H1 (cell line): ENCODE results near the gene ZNF512B. TPM values are rescaled to one million over a fixed set of nuclear protein-coding genes. Genes with fewer than 3 reads are reported as not detected.

ENCODE experiments used
- CTCF ChIA-PET: fragments of 300-600 bp; sonication (Branson Sonifier 250); formaldehyde crosslinking; loops from one replicate; lab custom pipeline; 2021; ENCODE audit not compliant: partially characterized antibody; lab: Charles Lee
- POLR2A ChIA-PET: fragments of 300-600 bp; sonication (Branson Sonifier 250); formaldehyde crosslinking; loops from one replicate; lab custom pipeline; 2021; ENCODE audit warnings: inconsistent platforms; ENCODE audit not compliant: partially characterized antibody; lab: Charles Lee
- DNase-seq, 2 experiments: peaks; one replicate each; pipeline versions ENCODE4 v3.0.0 to v3.0.0-alpha.2; 2010 to 2022; ENCODE audit warnings: low spot score in 2 of 2, low read depth in 1 of 2, mixed read lengths in 1 of 2
- FAIRE-seq: peaks from 2 replicates; lab custom pipeline; 2011; peaks lifted over from hg19 to GRCh38; lab: Jason Lieb, UNC
- H2AFZ ChIP-seq: 2 replicates; pipeline ENCODE4 v1.8.1; 2012; ENCODE audit warnings: low read length, inconsistent platforms
- H2AK5ac ChIP-seq: 2 replicates; pipeline ENCODE4 v1.6.1; 2013; ENCODE audit warnings: low read depth, low read length
- H2BK120ac ChIP-seq: replicated peaks from 2 replicates; pipeline ENCODE3; 2013; ENCODE audit warnings: low read depth, low read length, inconsistent platforms
- H2BK12ac ChIP-seq: 2 replicates; pipeline ENCODE4 v1.6.1; 2013; ENCODE audit warnings: low read depth, low read length
- H2BK15ac ChIP-seq: 2 replicates; pipeline ENCODE4 v1.6.1; 2013; ENCODE audit warnings: low read length
- H2BK20ac ChIP-seq: 2 replicates; pipeline ENCODE4 v1.6.1; 2013; ENCODE audit warnings: low read length
- H2BK5ac ChIP-seq: 2 replicates; pipeline ENCODE4 v1.6.1; 2013; ENCODE audit warnings: low read depth, low read length
- H3K14ac ChIP-seq: 2 replicates; pipeline ENCODE4 v1.6.1; 2013; ENCODE audit warnings: inconsistent platforms; ENCODE audit not compliant: insufficient read length
- H3K18ac ChIP-seq: 2 replicates; pipeline ENCODE4 v1.6.1; 2013; ENCODE audit warnings: low read length; ENCODE audit errors: extremely low read depth
- H3K23ac ChIP-seq: 2 replicates; pipeline ENCODE4 v1.6.1; 2013; ENCODE audit warnings: inconsistent platforms; ENCODE audit not compliant: insufficient read length
- H3K23me2 ChIP-seq: 2 replicates; pipeline ENCODE4 v1.6.1; 2013; ENCODE audit warnings: low read depth, low read length
- H3K27ac ChIP-seq: 2 replicates; pipeline ENCODE4 v1.6.1; 2011; ENCODE audit warnings: low read depth, low read length, inconsistent platforms
- H3K27me3 ChIP-seq, 4 experiments: replicated peaks in 1 of 4; 1 replicate in 1 of 4; 2 replicates in 3 of 4; pipeline versions ENCODE4 v1.6.1 to v1.8.1; 2011 to 2013; ENCODE audit warnings: low read length in 3 of 4, mild to moderate bottlenecking in 3 of 4, inconsistent platforms in 2 of 4, mixed read lengths in 2 of 4, moderate library complexity in 1 of 4; ENCODE audit not compliant: control insufficient read depth in 3 of 4, insufficient read depth in 3 of 4; ENCODE audit errors: extremely low read depth in 1 of 4
- H3K36me3 ChIP-seq, 4 experiments: 2 replicates each; pipeline versions ENCODE4 v1.6.1 to v1.8.1; 2011 to 2013; ENCODE audit warnings: mild to moderate bottlenecking in 4 of 4, low read length in 3 of 4, moderate library complexity in 2 of 4, control low read depth in 1 of 4, inconsistent platforms in 1 of 4; ENCODE audit not compliant: insufficient read depth in 4 of 4, control insufficient read depth in 2 of 4
- H3K4ac ChIP-seq: replicated peaks from 2 replicates; pipeline ENCODE3; 2013; ENCODE audit warnings: low read length, low read depth, mixed read lengths, inconsistent platforms; ENCODE audit not compliant: insufficient read length
- H3K4me1 ChIP-seq, 4 experiments: replicated peaks in 1 of 4; 1 replicate in 1 of 4; 2 replicates in 3 of 4; pipeline versions ENCODE4 v1.6.1 to v1.8.1; 2011 to 2013; ENCODE audit warnings: low read length in 3 of 4, inconsistent platforms in 2 of 4, mixed read lengths in 1 of 4; ENCODE audit not compliant: insufficient read depth in 4 of 4, control insufficient read depth in 3 of 4
- H3K4me2 ChIP-seq, 2 experiments: 2 replicates each; pipeline versions ENCODE4 v1.6.1 to v1.8.1; 2011 to 2013; ENCODE audit warnings: low read depth in 2 of 2, low read length in 2 of 2, control low read depth in 1 of 2, inconsistent platforms in 1 of 2, mild to moderate bottlenecking in 1 of 2; ENCODE audit not compliant: insufficient read depth in 1 of 2
- H3K4me3 ChIP-seq, 4 experiments: fragments of 200-600, 300-600 bp in 1 of 4; sonication (generic), shearing (Covaris generic), sonication (Bioruptor Twin) in 1 of 4; 2 replicates each; pipeline versions ENCODE4 v1.5.1 to v1.8.1; 2011 to 2016; ENCODE audit warnings: low read length in 4 of 4, low read depth in 3 of 4, control low read depth in 2 of 4, inconsistent platforms in 2 of 4, mild to moderate bottlenecking in 2 of 4, mixed read lengths in 1 of 4, moderate library complexity in 1 of 4; ENCODE audit not compliant: insufficient read depth in 2 of 4; ENCODE audit errors: extremely low read depth in 1 of 4
- H3K56ac ChIP-seq: replicated peaks from 2 replicates; pipeline ENCODE3; 2013; ENCODE audit warnings: low read depth, mild to moderate bottlenecking, mixed read lengths, low read length, inconsistent platforms; ENCODE audit not compliant: insufficient read length
- H3K79me1 ChIP-seq: 2 replicates; pipeline ENCODE4 v1.6.1; 2013; ENCODE audit warnings: low read depth, low read length, control low read depth
- H3K79me2 ChIP-seq, 2 experiments: 2 replicates each; pipeline versions ENCODE4 v1.6.1 to v1.8.1; 2012 to 2013; ENCODE audit warnings: low read length in 2 of 2, mild to moderate bottlenecking in 2 of 2, inconsistent platforms in 1 of 2; ENCODE audit not compliant: insufficient read depth in 2 of 2, control insufficient read depth in 1 of 2
- H3K9ac ChIP-seq, 4 experiments: replicated peaks in 1 of 4; 1 replicate in 1 of 4; 2 replicates in 3 of 4; pipeline versions ENCODE4 v1.6.1 to v1.8.1; 2011 to 2013; ENCODE audit warnings: low read depth in 3 of 4, low read length in 3 of 4, control low read depth in 2 of 4, mild to moderate bottlenecking in 2 of 4, moderate library complexity in 2 of 4, inconsistent platforms in 1 of 4; ENCODE audit errors: extremely low read depth in 1 of 4
- H3K9me3 ChIP-seq, 2 experiments: 2 replicates each; pipeline versions ENCODE4 v1.6.1 to v1.8.1; 2012 to 2013; ENCODE audit warnings: mild to moderate bottlenecking in 2 of 2, moderate library complexity in 2 of 2, control low read depth in 1 of 2, inconsistent platforms in 1 of 2, low read depth in 1 of 2, low read length in 1 of 2, mixed read lengths in 1 of 2; ENCODE audit not compliant: insufficient read depth in 2 of 2
- H4K20me1 ChIP-seq, 2 experiments: replicated peaks in 1 of 2; 2 replicates each; pipeline versions ENCODE3 to v1.8.1; 2011 to 2013; ENCODE audit warnings: inconsistent platforms in 2 of 2, low read length in 2 of 2, mild to moderate bottlenecking in 1 of 2; ENCODE audit not compliant: insufficient read depth in 2 of 2, control insufficient read depth in 1 of 2
- H4K5ac ChIP-seq: 2 replicates; pipeline ENCODE4 v1.6.1; 2013; ENCODE audit warnings: low read length, low read depth, mixed read lengths, inconsistent platforms; ENCODE audit not compliant: insufficient read length
- H4K8ac ChIP-seq: 2 replicates; pipeline ENCODE4 v1.8.0; 2013; ENCODE audit warnings: mild to moderate bottlenecking, moderate library complexity, low read length, inconsistent platforms; ENCODE audit not compliant: insufficient read depth; ENCODE audit errors: extremely low read depth
- H4K91ac ChIP-seq: replicated peaks from 2 replicates; pipeline ENCODE3; 2013; ENCODE audit warnings: low read length, mixed read lengths, inconsistent platforms; ENCODE audit not compliant: insufficient read length
- BCL11A ChIP-seq, 2 experiments: IDR thresholded peaks; one replicate each; pipeline ENCODE4 v1.6.1; 2011; ENCODE audit warnings: low read depth in 2 of 2, low read length in 2 of 2, mild to moderate bottlenecking in 2 of 2
- BRCA1 ChIP-seq: IDR thresholded peaks from 2 replicates; pipeline ENCODE4 v1.6.1; 2012; ENCODE audit warnings: low read depth, low read length, improper control_type of control experiment
- CTBP2 ChIP-seq: IDR thresholded peaks from 2 replicates; pipeline ENCODE4 v1.7.0; 2011; ENCODE audit warnings: borderline replicate concordance, mild to moderate bottlenecking, moderate library complexity, mixed read lengths, low read length; ENCODE audit not compliant: insufficient read depth, insufficient read length
- EP300 ChIP-seq, 2 experiments: IDR thresholded peaks; 1 replicate in 1 of 2; 2 replicates in 1 of 2; pipeline ENCODE4 v1.6.1; 2011 to 2012; ENCODE audit warnings: low read depth in 2 of 2, low read length in 2 of 2, mild to moderate bottlenecking in 2 of 2, borderline replicate concordance in 1 of 2, inconsistent platforms in 1 of 2, moderate library complexity in 1 of 2
- JUND ChIP-seq: IDR thresholded peaks from 2 replicates; pipeline ENCODE4 v1.6.1; 2011; ENCODE audit warnings: mild to moderate bottlenecking, improper control_type of control experiment, low read length
- MAFK ChIP-seq: IDR thresholded peaks from 2 replicates; pipeline ENCODE4 v1.6.1; 2012; ENCODE audit warnings: low read depth, mild to moderate bottlenecking, improper control_type of control experiment, low read length
- POLR2AphosphoS5 ChIP-seq: IDR thresholded peaks from 2 replicates; pipeline ENCODE4 v1.6.1; 2011; ENCODE audit warnings: low read depth, low read length
- WGBS, 2 experiments: shearing (Covaris generic) in 1 of 2; methylation state at CpG; one replicate each; pipeline versions ENCODE4 v1.1.6 to v1.1.7; 2013 to 2015; ENCODE audit warnings: low lambda C conversion rate in 2 of 2, mixed read lengths in 2 of 2, inconsistent platforms in 1 of 2, low coverage in 1 of 2, missing lambda C conversion rate in 1 of 2; ENCODE audit not compliant: insufficient replicate concordance in 2 of 2, insufficient coverage in 1 of 2, insufficient read length in 1 of 2; ENCODE audit errors: extremely low coverage in 1 of 2, missing lambda C conversion rate in 1 of 2; 5-methylcytosine and 5-hydroxymethylcytosine counted together
- polyA plus RNA-seq, 7 experiments: library from polyadenylated mRNA; depleted of rRNA in 3 of 7; stranded (reverse) in 5 of 7; unstranded in 2 of 7; fragments of >200 nt in 5 of 7; fragments of 200-250 nt in 2 of 7; gene quantifications; 1 replicate in 5 of 7; 2 replicates in 1 of 7; 4 replicates in 1 of 7; pipeline versions ENCODE4 v1.2.1 to v1.2.3, GENCODE V29; 2011 to 2013; ENCODE audit warnings: missing spikeins in 2 of 7, mixed read lengths in 2 of 7
- total RNA-seq: library from RNA; stranded (reverse); fragmentation: NEBNext Ultra II Directional; extraction: Animal tissue kit (Norgen Biotek cat#: 25700); gene quantifications from 2 replicates; pipeline ENCODE4 v1.2.1, GENCODE V29; 2021
- TF ChIP-seq, protein P1 (sequence below): IDR thresholded peaks from 2 replicates; pipeline ENCODE4 v1.6.1; 2012; ENCODE audit warnings: low read length, inconsistent platforms
- TF ChIP-seq, protein P2 (sequence below): IDR thresholded peaks from 2 replicates; pipeline ENCODE4 v1.6.1; 2012; ENCODE audit warnings: inconsistent platforms
- TF ChIP-seq, protein P3 (sequence below): IDR thresholded peaks from 2 replicates; pipeline ENCODE4 v1.6.1; 2011; ENCODE audit warnings: low read length, improper control_type of control experiment

The ZNF512B gene
- total and polyA plus RNA-seq, 2 of the 8 experiments (the other 6 are each of a cell fraction or from before 2014, with no cell fraction given): 7.3 to 26.6 TPM

DNA sequence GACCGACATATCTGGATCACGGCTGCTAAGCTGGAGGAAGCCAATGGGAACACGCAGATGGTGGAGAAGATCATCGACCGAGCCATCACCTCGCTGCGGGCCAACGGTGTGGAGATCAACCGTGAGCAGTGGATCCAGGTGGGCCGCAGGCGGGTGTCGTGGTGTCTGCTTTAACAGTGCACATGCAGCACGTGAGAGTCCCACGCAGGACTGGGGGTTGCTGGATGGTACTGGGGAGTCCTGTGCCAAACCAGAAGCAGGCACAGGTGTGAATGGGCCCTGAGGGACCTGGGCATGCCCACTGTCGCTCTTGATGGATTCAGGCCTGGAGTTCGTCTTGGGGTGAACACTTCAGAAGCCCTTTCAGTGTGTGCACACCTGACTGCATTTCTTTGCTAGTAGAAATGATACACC is 41.6 kb upstream of the ZNF512B start:
- H3K27ac ChIP-seq: no peak overlapping the region
- H2BK20ac ChIP-seq: no peak overlapping the region
- no peaks in the 10 kb centered on the region for H3K4me1 ChIP-seq
- no peaks in the 10 kb centered on the region for H3K23me2 ChIP-seq
- no peaks in the 10 kb centered on the region for H3K9me3 ChIP-seq
- H3K9ac ChIP-seq: no peak overlapping the region
- no peak overlapping the region for H4K8ac ChIP-seq
- no peak for DNase-seq
- peaks cover 4 to 8% of the 10 kb centered on the region in 2 experiments for H4K20me1 ChIP-seq
- no peak overlapping the region for H2BK120ac ChIP-seq
- H3K4ac ChIP-seq: no peak overlapping the region
- no peak overlapping the region for H2BK15ac ChIP-seq
- no peak for FAIRE-seq
- H2BK5ac ChIP-seq: no peak overlapping the region
- no peak overlapping the region for H2AK5ac ChIP-seq
- H3K79me2 ChIP-seq: peaks cover 0 to 5% of the 10 kb centered on the region in 2 experiments; a peak in 2 of 4 replicates
- 94% methylated on average over 16 of the region's 16 CpGs; no CpG with 5 or more reads in 1 of the 2 experiments for WGBS, 2 experiments
- no peak overlapping the region for H2AFZ ChIP-seq
- H3K18ac ChIP-seq: no peak overlapping the region
- ChIA-PET CTCF (interaction anchor here (0.7 to 1.0 kb wide), 2 partner anchors 9 to 59 kb away, joined by 3 to 4 read pairs; no protein-coding TSS in a partner anchor), POLR2A (no interaction called here)
- H4K5ac ChIP-seq: no peak overlapping the region
- no peak overlapping the region for H4K91ac ChIP-seq
- no peak overlapping the region for H2BK12ac ChIP-seq
- H3K14ac ChIP-seq: no peak overlapping the region
- H3K4me2 ChIP-seq: no peak overlapping the region
- H3K27me3 ChIP-seq: no peaks in the 10 kb centered on the region
- no peak overlapping the region for H3K23ac ChIP-seq
- H3K79me1 ChIP-seq: peaks cover 6% of the 10 kb centered on the region; the same call in 1 of the 2 replicates
- H3K36me3 ChIP-seq: peaks cover 14 to 38% (median 28%) of the 10 kb centered on the region in 4 experiments; a peak in 7 of 8 replicates
- no peak overlapping the region for H3K56ac ChIP-seq
- no peak overlapping the region for H3K4me3 ChIP-seq
- TF ChIP-seq, protein P1, sequence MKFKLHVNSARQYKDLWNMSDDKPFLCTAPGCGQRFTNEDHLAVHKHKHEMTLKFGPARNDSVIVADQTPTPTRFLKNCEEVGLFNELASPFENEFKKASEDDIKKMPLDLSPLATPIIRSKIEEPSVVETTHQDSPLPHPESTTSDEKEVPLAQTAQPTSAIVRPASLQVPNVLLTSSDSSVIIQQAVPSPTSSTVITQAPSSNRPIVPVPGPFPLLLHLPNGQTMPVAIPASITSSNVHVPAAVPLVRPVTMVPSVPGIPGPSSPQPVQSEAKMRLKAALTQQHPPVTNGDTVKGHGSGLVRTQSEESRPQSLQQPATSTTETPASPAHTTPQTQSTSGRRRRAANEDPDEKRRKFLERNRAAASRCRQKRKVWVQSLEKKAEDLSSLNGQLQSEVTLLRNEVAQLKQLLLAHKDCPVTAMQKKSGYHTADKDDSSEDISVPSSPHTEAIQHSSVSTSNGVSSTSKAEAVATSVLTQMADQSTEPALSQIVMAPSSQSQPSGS: no peak
- TF ChIP-seq, protein P2, sequence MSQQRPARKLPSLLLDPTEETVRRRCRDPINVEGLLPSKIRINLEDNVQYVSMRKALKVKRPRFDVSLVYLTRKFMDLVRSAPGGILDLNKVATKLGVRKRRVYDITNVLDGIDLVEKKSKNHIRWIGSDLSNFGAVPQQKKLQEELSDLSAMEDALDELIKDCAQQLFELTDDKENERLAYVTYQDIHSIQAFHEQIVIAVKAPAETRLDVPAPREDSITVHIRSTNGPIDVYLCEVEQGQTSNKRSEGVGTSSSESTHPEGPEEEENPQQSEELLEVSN: no peak
- TF ChIP-seq CTBP2 (no peak), BCL11A (IDR thresholded peaks at IDR 0.05; ENCODE audit: low read depth in 2 of 2, low read length in 2 of 2) (no peak), EP300 (IDR thresholded peaks at IDR 0.05; ENCODE audit: borderline replicate concordance in 1 of 2, low read depth in 2 of 2, low read length in 2 of 2) (no peak), POLR2AphosphoS5 (no peak), BRCA1 (no peak), MAFK (no peak), JUND (no peak)
- TF ChIP-seq, protein P3, sequence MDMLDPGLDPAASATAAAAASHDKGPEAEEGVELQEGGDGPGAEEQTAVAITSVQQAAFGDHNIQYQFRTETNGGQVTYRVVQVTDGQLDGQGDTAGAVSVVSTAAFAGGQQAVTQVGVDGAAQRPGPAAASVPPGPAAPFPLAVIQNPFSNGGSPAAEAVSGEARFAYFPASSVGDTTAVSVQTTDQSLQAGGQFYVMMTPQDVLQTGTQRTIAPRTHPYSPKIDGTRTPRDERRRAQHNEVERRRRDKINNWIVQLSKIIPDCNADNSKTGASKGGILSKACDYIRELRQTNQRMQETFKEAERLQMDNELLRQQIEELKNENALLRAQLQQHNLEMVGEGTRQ: no peak
